Tibial nerve (tissue), 4 donors: ENCODE data around the gene STUM.

Experiments
- EP300 ChIP-seq, 2 donors: sonication (generic); formaldehyde crosslinking; IDR thresholded peaks; one replicate each; pipeline ENCODE4 v1.6.1; 2017; ENCODE audit warnings: antibody characterized with exemption in 2 of 2, mild to moderate bottlenecking in 1 of 2
- POLR2A ChIP-seq, 2 donors: fragments of 450-650 bp; IDR thresholded peaks; one replicate each; pipeline ENCODE4 v1.6.1; 2017; ENCODE audit warnings: antibody characterized with exemption in 2 of 2, mild to moderate bottlenecking in 2 of 2, moderate library complexity in 2 of 2
- TF ChIP-seq, protein P1 (sequence below), 5 experiments: fragments of 200-600 bp in 3 of 5; fragments of 450-650 bp in 2 of 5; sonication (generic) in 3 of 5; IDR thresholded peaks; one replicate each; pipeline ENCODE4 v1.5.1; 2016 to 2019; ENCODE audit warnings: antibody characterized with exemption in 5 of 5, mild to moderate bottlenecking in 3 of 5, moderate library complexity in 2 of 5

GRCh38 chr1:226615876-226616275, 67.3 kb downstream of the STUM start:
- TF ChIP-seq, protein P1, sequence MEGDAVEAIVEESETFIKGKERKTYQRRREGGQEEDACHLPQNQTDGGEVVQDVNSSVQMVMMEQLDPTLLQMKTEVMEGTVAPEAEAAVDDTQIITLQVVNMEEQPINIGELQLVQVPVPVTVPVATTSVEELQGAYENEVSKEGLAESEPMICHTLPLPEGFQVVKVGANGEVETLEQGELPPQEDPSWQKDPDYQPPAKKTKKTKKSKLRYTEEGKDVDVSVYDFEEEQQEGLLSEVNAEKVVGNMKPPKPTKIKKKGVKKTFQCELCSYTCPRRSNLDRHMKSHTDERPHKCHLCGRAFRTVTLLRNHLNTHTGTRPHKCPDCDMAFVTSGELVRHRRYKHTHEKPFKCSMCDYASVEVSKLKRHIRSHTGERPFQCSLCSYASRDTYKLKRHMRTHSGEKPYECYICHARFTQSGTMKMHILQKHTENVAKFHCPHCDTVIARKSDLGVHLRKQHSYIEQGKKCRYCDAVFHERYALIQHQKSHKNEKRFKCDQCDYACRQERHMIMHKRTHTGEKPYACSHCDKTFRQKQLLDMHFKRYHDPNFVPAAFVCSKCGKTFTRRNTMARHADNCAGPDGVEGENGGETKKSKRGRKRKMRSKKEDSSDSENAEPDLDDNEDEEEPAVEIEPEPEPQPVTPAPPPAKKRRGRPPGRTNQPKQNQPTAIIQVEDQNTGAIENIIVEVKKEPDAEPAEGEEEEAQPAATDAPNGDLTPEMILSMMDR (IDR thresholded peaks at IDR 0.05) = no peak
- TF ChIP-seq EP300 (IDR thresholded peaks at IDR 0.05) (no peak), POLR2A (IDR thresholded peaks at IDR 0.05) (no peak)
